ENCODE results near the gene SASH1.

Gene SASH1

DNA sequence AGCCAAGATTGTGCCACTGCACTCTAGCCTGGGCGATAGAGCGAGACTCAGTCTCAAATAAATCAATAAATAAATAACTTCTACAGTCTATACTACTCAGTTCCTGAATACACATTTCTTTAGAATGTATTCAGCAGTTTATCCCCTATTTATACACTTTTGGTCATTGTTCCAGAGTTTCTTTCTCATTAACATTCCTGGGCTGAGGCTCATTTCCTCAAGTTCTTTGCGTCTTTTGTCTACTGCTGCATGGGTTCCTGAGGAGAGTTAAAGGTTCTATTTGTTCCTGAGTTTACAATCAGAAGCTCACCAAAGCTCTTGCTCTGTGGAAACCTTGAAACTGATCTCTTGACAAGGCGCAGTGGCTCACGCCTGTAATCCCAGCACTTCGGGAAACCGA, 37.7 kb upstream of the SASH1 start:
- no peak for TF ChIP-seq CTCF (conservative IDR thresholded peaks at IDR 0.05)
- no peak overlapping the region for H3K27ac ChIP-seq

DNA sequence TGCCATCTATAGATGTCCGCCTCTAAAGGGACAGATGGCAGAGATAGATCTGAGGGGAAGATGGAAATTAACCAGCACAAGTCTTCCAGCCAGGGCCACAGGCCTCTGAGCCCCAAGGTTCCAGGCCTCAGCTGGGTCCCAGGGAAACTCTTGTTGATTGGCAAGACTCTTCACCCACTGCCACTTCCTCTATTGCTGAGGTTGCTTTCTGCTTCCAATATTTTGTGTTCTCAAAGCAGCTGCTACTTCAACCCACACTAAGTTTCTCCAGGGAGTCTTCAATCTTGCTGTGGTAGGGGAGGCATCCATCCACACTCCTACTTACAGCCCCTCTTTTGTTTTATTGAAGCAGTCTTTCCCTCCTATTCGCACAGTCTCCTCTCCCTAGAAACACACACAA, 36.4 kb upstream of the SASH1 start:
- no peak overlapping the region for H3K27ac ChIP-seq

GRCh38 chr6:148307405-148307804, 35.2 kb upstream of the SASH1 start:
- no peak overlapping the region for H3K27ac ChIP-seq

More for the DNA sequence above, 36.4 kb upstream of the SASH1 start:
- TF ChIP-seq CTCF (conservative IDR thresholded peaks at IDR 0.05), result no peak

DNA sequence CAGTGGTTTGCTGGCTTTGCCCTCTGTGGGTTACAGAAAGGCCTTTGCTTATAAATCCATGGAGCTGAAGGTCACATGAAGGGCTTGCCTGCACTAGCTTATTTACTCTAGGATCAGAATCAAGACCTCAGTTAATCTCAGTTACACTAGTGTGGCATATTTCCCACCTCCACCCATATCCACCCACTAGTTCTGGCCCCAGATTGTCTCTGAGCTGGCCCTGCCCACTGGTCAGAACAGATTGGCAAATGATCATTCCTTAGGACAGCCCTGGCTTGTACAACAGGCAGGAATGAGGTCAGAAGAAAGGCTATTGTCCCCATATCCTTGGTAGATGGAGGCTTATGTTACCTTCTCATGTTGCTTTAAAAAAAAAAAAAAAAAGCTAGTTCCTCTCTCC, 33.3 kb upstream of the SASH1 start:
- H3K27ac ChIP-seq, result no peak overlapping the region
- TF ChIP-seq CTCF (conservative IDR thresholded peaks at IDR 0.05), result no peak

More at GRCh38 chr6:148307405-148307804, 35.2 kb upstream of the SASH1 start:
- no peak for TF ChIP-seq CTCF (conservative IDR thresholded peaks at IDR 0.05)

DNA sequence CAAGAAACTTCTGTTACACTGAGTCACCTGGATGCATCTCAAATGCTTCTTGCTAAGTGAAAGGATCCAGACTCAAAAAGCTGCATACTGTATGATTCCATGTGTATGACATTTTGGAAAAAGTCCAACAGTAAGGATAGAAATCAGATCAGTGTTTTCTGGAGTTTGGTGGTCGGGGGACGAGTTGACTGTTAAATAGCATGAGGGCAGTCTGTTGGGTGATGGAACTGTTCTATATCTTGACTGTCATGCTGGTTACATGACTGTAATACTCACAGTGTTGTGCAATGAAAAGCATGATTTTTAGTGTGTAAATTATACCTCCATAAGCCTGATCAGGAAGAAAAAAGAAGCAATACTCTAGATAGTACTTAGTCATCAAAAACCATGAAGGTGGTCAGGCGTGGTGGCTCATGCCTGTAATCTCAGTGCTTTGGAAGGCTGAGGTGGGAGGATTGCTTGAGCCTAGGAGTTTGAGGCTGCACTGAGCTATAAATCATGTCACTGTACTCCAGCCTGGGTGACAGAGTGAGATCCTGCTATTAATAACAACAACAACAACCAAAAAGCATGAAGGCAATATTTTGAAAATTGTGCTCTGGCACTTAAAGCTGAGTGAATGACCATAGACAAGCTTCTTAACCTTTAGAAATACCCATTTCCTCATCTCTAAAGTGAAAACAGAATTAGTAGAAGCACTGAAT, 30.5 kb upstream of the SASH1 start:
- H3K27ac ChIP-seq, result no peak overlapping the region
- no peak for TF ChIP-seq CTCF (conservative IDR thresholded peaks at IDR 0.05)

DNA sequence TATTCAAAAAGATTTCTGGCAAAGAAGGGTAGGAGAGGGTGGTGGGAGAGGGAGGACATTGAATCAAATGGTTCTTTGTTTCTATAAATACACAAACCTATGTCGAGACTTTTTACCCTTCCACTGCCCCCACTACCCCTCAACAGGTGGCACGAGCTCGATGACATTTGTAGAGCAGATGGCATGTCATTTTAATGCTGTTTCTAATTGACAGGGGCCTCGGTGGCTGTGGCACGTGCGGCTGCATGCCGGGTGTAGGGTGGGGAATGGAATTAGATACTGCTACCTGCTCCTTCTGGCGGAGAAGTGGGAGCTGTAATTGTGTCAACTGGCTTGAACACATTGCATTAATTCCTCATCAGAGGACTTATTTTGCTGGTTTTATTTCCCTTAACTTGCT, 29.1 kb upstream of the SASH1 start:
- TF ChIP-seq CTCF (conservative IDR thresholded peaks at IDR 0.05), result no peak
- no peak overlapping the region for H3K27ac ChIP-seq

DNA sequence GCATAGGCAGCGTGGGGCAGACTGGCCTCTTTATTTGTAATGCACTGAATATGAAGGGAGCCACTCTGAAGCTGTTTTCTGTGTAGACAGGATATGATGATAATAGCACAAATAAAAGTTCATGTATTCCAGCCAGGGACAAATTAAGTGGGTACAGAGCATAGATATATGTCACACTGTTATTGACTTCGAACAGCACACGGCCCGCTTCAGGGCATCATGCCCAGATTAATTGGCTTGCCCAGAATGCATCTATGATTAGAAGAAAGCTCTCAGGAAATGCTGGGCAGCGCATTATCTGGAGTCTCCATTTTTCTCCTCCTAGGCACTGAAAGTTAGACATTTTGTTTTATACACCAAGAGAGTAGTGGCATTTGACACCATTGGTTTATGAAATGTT, 26.3 kb upstream of the SASH1 start:
- H3K27ac ChIP-seq, result peak overlapping the region; percentile 42
- no peak for TF ChIP-seq CTCF (conservative IDR thresholded peaks at IDR 0.05)

All from VCaP (cell line).